Heart right ventricle (tissue), 16 donors: ENCODE results near the gene KDM2B. TPM values are rescaled to one million over a fixed set of nuclear protein-coding genes. Genes with fewer than 3 reads are reported as not detected.
A peak's percentile ranks its signal among the peaks of the same experiment; 100 is the strongest.

Source experiments
- ATAC-seq, 8 donors: fragments of 200-7000 bp; cut with Tn5 transposase; one replicate each; pipeline ENCODE4 v1.9.1; 2020; ENCODE audit warnings: mild to moderate bottlenecking in 8 of 8, moderate library complexity in 8 of 8, moderate number of reproducible peaks in 1 of 8
- DNase-seq, 2 donors: peaks; one replicate each; pipeline ENCODE4 v3.0.0-alpha.2; 2020
- H3K27ac ChIP-seq, 10 donors: fragments of 200-600 bp; sonication (generic) in 2 of 10; one replicate each; pipeline versions ENCODE4 v1.5.0 to v1.8.0; 2020 to 2022; ENCODE audit warnings: mild to moderate bottlenecking in 3 of 10
- H3K27me3 ChIP-seq, 7 donors: fragments of 200-600 bp; one replicate each; pipeline ENCODE4 v1.8.0; 2021 to 2022; ENCODE audit warnings: mild to moderate bottlenecking in 2 of 7
- H3K36me3 ChIP-seq, 9 donors: fragments of 200-600 bp; sonication (generic) in 1 of 9; one replicate each; pipeline versions ENCODE4 v1.5.0 to v1.8.0; 2020 to 2022; ENCODE audit warnings: mild to moderate bottlenecking in 2 of 9
- H3K4me1 ChIP-seq, 9 donors: fragments of 200-600 bp; sonication (generic) in 1 of 9; one replicate each; pipeline versions ENCODE4 v1.5.0 to v1.8.0; 2020 to 2022; ENCODE audit warnings: mild to moderate bottlenecking in 4 of 9
- H3K4me3 ChIP-seq, 10 donors: fragments of 200-600 bp; sonication (generic) in 2 of 10; one replicate each; pipeline versions ENCODE4 v1.5.0 to v1.8.0; 2020 to 2022; ENCODE audit warnings: mild to moderate bottlenecking in 7 of 10, moderate library complexity in 2 of 10
- H3K9me3 ChIP-seq, 11 donors: fragments of 200-600 bp in 10 of 11; sonication (generic) in 2 of 11; one replicate each; pipeline versions ENCODE4 v1.5.0 to v1.8.0; 2013 to 2022; ENCODE audit warnings: mild to moderate bottlenecking in 2 of 11, control low read depth in 1 of 11, moderate library complexity in 1 of 11
- CTCF ChIP-seq, 9 donors: fragments of 200-600 bp; sonication (generic) in 2 of 9; IDR thresholded peaks; one replicate each; pipeline versions ENCODE4 v1.5.0 to v1.8.0; 2021 to 2022; ENCODE audit warnings: antibody characterized with exemption in 9 of 9, mild to moderate bottlenecking in 5 of 9, moderate library complexity in 1 of 9
- WGBS, 2 donors: extraction: QIAGEN DNeasy Blood & Tissue Kit; methylation state at CpG; one replicate each; pipeline ENCODE4 v1.1.7; 2013; ENCODE audit warnings: inconsistent platforms in 1 of 2; 5-methylcytosine and 5-hydroxymethylcytosine counted together
- intact Hi-C, 10 donors: fragments of 100-400 bp; cut with DNase I; formaldehyde crosslinking; loops; one replicate each; pipeline versions ENCODE4 v1.11.1 to v1.14.2; 2022
- polyA plus RNA-seq, 2 donors: library from polyadenylated mRNA; stranded (reverse); fragments of 200-250 nt; gene quantifications; one replicate each; pipeline ENCODE4 v1.2.3, GENCODE V29; 2013
- total RNA-seq, 10 donors: library from RNA; stranded (reverse); fragmentation: NEBNext Ultra II Directional in 3 of 10; extraction: Animal tissue kit (Norgen Biotek cat#: 25700) in 3 of 10; gene quantifications; one replicate each; pipeline versions ENCODE4 v1.2.1 to v1.2.4, GENCODE V29; 2021 to 2023
- donor health status: Arrhythmogenic right ventricular cardiomyopathy.
- donor health status: ischemic (EF 13 %, LVEDD 7.1; RV severe dilation, severe dysfunction).
- donor health status: healthy with polysubstance abuse.
- donor health status: DM: no; HTN: yes; CAD: no.
- donor health status: DM: no; HTN: no; CAD: no.
- donor health status: ischemic (EF 25% LVEDD 6.9; RV normal size, moderate dysfunction).
- donor health status: ischemic (EF 25% LVEDD 5.7; RV mildly dilated, moderate dysfunction).
- donor health status: healthy.
- donor health status: DM: yes; HTN: yes; CAD: no.
- donor health status: Ischemic cardiomyopathy.
- donor health status: ischemic (EF 35%, LVEDD 5.7; RV mildly dilated, moderate dysfunction).
- donor health status: nonischemic (EF 11% LVEDD 7.7; RV severe dilation, severe dysfunction).
- donor health status: DM: yes; HTN: yes; CAD: no.
- donor health status: PGD.
- donor health status: ischemic (EF 29% LVEDD 5.4; RV normal size, mild dysfunction).
- donor health status: nonischemic (EF 23%, LVEDD 6.1; RV moderate dilation, normal function).

Gene KDM2B
- total and polyA plus RNA-seq, 12 donors: 4.8 to 18.4 (median 13.6) TPM

- Histone ChIP-seq H3K27me3 (no peaks in the 10 kb centered on the region), H3K9me3 (peaks cover 0 to 4% (median 0%) of the 10 kb centered on the region in 11 donors), H3K4me3 (no peak overlapping the region), H3K4me1 (peaks cover 0 to 16% (median 12%) of the 10 kb centered on the region in 9 donors), H3K36me3 (no peaks in the 10 kb centered on the region), H3K27ac (peak overlapping the region in 8 of 10 donors; percentile 35 to 84 (median 60))
- intact Hi-C loops: no loop called here
- TF ChIP-seq CTCF (IDR thresholded peaks at IDR 0.05): no peak
- no peak for DNase-seq
- peak; percentile 51 to 84 (median 78) for ATAC-seq
- WGBS, 2 donors: 37 to 43% methylated on average over 11 of the region's 11 CpGs
These were observed 29.7 kb upstream of the KDM2B start for GRCh38 chr12:121610239-121611149.

- Histone ChIP-seq H3K9me3 (no peaks in the 10 kb centered on the region), H3K36me3 (no peaks in the 10 kb centered on the region), H3K4me1 (peaks cover 0 to 16% (median 12%) of the 10 kb centered on the region in 9 donors), H3K27ac (no peak overlapping the region), H3K27me3 (no peaks in the 10 kb centered on the region), H3K4me3 (no peak overlapping the region)
- intact Hi-C loops: no loop called here
- no peak for DNase-seq
- no peak for ATAC-seq
- no peak for TF ChIP-seq CTCF (IDR thresholded peaks at IDR 0.05)
- WGBS, 2 donors: 90 to 93% methylated on average over 6 of the region's 6 CpGs
These were observed 27.5 kb upstream of the KDM2B start for GRCh38 chr12:121608301-121608700.

GRCh38 chr12:121603581-121603980 lies 22.8 kb upstream of the KDM2B start:
- Histone ChIP-seq H3K4me3 (no peak overlapping the region), H3K27me3 (no peaks in the 10 kb centered on the region), H3K36me3 (no peaks in the 10 kb centered on the region), H3K4me1 (no peaks in the 10 kb centered on the region), H3K27ac (no peak overlapping the region), H3K9me3 (no peaks in the 10 kb centered on the region)
- ATAC-seq (no peak), DNase-seq (no peak)
- intact Hi-C loops: no loop called here
- 88 to 94% methylated on average over 6 of the region's 6 CpGs for WGBS, 2 donors
- TF ChIP-seq CTCF (IDR thresholded peaks at IDR 0.05): no peak

GRCh38 chr12:121602766-121603165 lies 21.9 kb upstream of the KDM2B start:
- Histone ChIP-seq H3K27me3 (no peaks in the 10 kb centered on the region), H3K36me3 (no peaks in the 10 kb centered on the region), H3K27ac (no peak overlapping the region), H3K4me1 (no peaks in the 10 kb centered on the region), H3K9me3 (no peaks in the 10 kb centered on the region), H3K4me3 (no peak overlapping the region)
- DNase-seq: no peak
- intact Hi-C loops: no loop called here
- no peak for TF ChIP-seq CTCF (IDR thresholded peaks at IDR 0.05)
- 94 to 95% methylated on average over 6 of the region's 6 CpGs for WGBS, 2 donors
- no peak for ATAC-seq
